SKM-1 treated with dmso at 0.1 percent for 144 hours (cell line): ENCODE results near the gene ARHGAP31.
A peak's percentile ranks its signal among the peaks of the same experiment; 100 is the strongest.
"Not testable (repeated sequence)": the region's sequence is repeated elsewhere in the genome, so short reads cannot be mapped to it uniquely, and the experiment has no call there.

Experiments
- DNase-seq: peaks from one replicate; lab custom pipeline; 2025; ENCODE audit not compliant: unreplicated experiment; lab: John Stamatoyannopoulos, UW

ARHGAP31 gene

GRCh38 chr3:119347036-119347435 is 52.9 kb downstream of the ARHGAP31 start:
- no peak for DNase-seq

GRCh38 chr3:119349354-119350041 is 55.3 kb downstream of the ARHGAP31 start:
- no peak for DNase-seq

- DNase-seq = no peak
These were observed 55.9 kb downstream of the ARHGAP31 start for GRCh38 chr3:119350114-119350513.

- no peak for DNase-seq
These were observed 57.4 kb downstream of the ARHGAP31 start for GRCh38 chr3:119351581-119351980.

- DNase-seq = peak; percentile 83
These were observed 57.9 kb downstream of the ARHGAP31 start for GRCh38 chr3:119352034-119352609.

- DNase-seq = peak; percentile 62
These were observed 58.8 kb downstream of the ARHGAP31 start for GRCh38 chr3:119352863-119353527.

- not testable (repeated sequence) for DNase-seq
These were observed 61.4 kb downstream of the ARHGAP31 start for GRCh38 chr3:119355608-119356007.

- no peak for DNase-seq
These were observed 62.5 kb downstream of the ARHGAP31 start for GRCh38 chr3:119356646-119357045.

- no peak for DNase-seq
These were observed 63.0 kb downstream of the ARHGAP31 start for GRCh38 chr3:119357190-119357589.

- peak; percentile 40 for DNase-seq
These were observed 65.5 kb downstream of the ARHGAP31 start for GRCh38 chr3:119359476-119360326.

- DNase-seq = no peak
These were observed 66.7 kb downstream of the ARHGAP31 start for GRCh38 chr3:119360736-119361462.

GRCh38 chr3:119362010-119362409 is 67.8 kb downstream of the ARHGAP31 start:
- no peak for DNase-seq

GRCh38 chr3:119362940-119363725 is 69.0 kb downstream of the ARHGAP31 start:
- no peak for DNase-seq

- no peak for DNase-seq
These were observed 70.2 kb downstream of the ARHGAP31 start for GRCh38 chr3:119364401-119364800.

- DNase-seq = no peak
These were observed 71.2 kb downstream of the ARHGAP31 start for GRCh38 chr3:119365418-119365817.

GRCh38 chr3:119367000-119367399 is 72.8 kb downstream of the ARHGAP31 start:
- no peak for DNase-seq

GRCh38 chr3:119368298-119368697 is 74.1 kb downstream of the ARHGAP31 start:
- no peak for DNase-seq

- not testable (repeated sequence) for DNase-seq
These were observed 77.6 kb downstream of the ARHGAP31 start for GRCh38 chr3:119371786-119372185.

- DNase-seq = no peak
These were observed 80.9 kb downstream of the ARHGAP31 start for GRCh38 chr3:119375106-119375505.

- no peak for DNase-seq
These were observed 81.3 kb downstream of the ARHGAP31 start for GRCh38 chr3:119375510-119375909.
